Glomerular endothelial cell (primary cell): ENCODE data around the gene CNKSR3. TPM values are rescaled to one million over a fixed set of nuclear protein-coding genes. Genes with fewer than 3 reads are reported as not detected.

Experiments
- DNase-seq: peaks from one replicate; pipeline ENCODE4 v3.0.0-alpha.2; 2011; ENCODE audit warnings: low read depth, low spot score; ENCODE audit errors: extremely low read depth
- total RNA-seq: library from RNA; depleted of rRNA; stranded (reverse); fragments of >200 nt; gene quantifications from 2 replicates; pipeline ENCODE4 v1.2.3, GENCODE V29; 2015

Gene CNKSR3
- total RNA-seq, 1 donor from 2014 or later: 13.3 TPM

DNA sequence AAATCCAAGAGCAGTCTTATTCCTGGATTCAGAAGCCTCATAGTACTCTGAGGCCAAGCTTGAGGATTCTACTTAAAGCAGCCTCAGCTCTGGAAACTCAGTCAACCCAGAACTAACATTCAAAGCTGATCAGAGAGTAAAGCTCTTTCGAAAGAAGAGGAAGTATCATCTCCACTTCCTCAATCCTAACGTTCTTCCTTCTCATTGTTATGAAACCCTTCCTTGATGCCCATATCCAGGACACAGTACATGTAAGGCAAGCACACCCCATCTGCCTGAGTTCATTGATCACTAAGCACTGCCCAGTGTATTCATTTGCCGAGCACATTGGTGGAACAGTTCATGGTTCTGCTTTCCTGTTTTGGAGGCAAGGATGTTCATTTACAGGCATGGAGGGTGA, 153.8 kb downstream of the CNKSR3 start, which contains the start of gene IPCEF1:
Gene IPCEF1, minus strand, starts transcription at position 114 of the 400 bp plus-strand sequence. CDS start 90,856 bp downstream, outside the sequence.
- no peak for DNase-seq

DNA sequence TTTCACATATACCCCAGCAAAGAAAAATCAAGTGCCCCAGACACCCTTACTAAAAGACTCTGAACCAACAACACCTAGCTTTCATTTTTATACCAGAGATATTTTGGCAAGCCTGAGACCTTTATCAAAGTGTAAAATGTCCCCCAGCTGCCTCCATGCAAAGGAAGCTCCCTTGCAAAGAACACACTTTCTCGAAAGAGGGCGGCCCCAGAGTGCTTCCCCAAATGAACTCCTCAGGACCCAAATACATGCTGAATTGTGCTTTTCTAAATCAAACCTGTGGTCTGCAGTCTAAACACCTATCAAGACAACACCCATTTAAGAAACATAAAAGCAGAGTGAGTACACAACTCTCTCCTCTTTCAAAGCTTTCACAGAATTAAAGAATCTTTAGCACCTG, 154.4 kb downstream of the CNKSR3 start:
- DNase-seq: no peak

DNA sequence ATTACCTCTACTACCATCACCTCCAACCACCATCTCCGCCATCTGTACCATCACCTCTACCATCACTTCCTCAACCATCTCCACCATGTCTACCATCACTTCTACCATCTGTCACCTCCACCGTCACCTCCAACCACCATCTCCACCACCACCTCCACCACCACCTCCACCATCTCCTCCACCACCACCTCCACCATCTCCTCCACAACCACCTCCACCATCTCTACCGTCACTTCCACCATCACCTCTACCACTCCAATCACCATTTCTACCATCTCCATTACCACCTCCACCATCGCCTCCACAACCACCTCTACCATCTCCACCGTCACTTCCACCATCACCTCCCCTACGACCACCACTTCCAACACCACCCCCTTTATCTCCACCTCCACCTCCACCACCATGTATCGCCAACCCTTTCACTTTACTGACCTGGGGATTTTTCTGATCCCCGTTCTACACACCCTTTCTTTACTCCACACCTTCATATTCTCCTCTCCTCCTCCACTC, 156.2 kb downstream of the CNKSR3 start:
- no peak for DNase-seq

DNA sequence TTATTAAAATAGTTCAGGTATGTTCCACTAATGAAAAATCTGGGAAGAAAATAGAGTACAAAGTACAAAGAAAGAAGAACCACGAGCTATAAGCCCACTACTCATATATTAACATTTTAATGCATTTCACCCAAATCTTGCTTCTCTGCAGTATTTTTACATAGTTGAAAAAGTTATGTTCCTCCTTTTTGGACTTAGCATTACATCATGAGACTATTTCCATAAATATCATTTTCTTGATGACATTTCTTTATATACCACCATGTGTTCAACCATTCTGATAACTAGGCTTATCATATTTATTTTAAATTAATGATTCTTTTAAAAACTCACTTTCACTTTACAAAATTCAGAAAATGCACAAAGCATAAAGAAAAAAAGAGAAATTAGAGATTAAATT, 156.9 kb downstream of the CNKSR3 start:
- DNase-seq: no peak

DNA sequence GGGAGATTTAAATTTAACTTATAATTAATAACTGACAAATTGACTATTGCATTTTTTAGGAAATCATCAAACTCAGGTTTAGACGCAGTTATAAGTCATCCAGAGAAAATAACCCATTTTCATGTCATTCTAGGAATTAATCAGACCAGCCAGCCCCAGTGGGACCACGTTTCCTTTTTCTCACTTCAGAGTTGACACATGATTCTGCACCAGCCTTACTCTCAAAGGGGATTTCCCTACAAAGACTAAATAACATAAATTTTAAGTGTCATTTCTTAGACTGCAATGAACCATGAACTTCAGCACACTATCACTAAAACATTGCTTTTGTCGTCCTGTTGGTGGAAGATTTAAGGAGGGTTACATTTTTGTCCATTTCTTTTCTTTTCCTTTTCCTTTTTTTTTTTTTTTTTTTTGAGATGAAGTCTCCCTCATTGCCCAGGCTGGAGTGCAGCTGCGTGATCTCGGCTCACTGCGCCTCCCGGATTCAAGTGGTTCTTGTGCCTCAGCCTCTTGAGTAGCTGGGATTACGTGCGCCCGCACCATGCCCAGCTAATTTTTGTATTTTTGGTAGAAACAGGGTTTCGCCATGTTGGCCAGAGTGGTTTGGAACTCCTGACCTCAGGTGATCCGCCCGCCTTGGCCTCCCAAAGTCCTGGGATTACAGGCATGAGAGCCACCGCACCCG, 157.4 kb downstream of the CNKSR3 start:
- no peak for DNase-seq

DNA sequence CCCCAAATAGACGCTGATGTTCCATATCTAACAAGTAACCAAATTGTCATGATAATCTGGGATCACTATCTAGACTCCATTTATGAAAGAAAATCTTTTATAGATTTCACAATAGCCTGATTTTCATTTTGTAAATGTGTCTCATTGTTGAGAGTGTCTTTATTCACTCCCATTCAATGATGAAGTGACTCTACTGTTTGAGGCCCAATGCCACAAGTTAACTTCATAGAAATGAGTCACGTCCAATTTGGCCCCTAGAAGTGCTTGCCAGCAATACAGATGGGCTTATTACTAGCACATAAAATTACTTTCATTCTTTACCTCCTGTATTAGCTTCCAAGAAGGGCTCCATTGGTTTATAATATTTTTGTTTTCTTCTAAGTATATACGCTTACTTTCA, 160.2 kb downstream of the CNKSR3 start:
- no peak for DNase-seq

DNA sequence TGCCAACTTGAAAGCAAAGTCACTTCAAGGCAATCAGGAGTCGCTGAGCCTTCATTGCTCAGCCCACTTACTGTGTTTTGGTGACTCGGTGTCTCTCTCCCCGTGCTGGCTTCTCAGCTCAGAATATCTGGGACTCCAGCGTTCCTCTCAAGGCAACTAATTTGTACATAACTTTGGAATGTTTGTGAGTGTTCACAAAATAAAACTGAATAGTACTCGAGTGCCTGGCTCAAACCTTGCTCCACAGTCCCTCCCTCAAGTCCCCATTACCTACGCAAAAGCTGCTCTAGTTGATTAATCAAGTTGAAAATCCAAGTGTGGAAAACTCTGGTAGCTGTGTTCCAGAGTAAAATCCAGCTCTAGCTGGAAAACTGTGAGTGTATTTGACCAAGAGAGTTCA, 162.5 kb downstream of the CNKSR3 start:
- no peak for DNase-seq

DNA sequence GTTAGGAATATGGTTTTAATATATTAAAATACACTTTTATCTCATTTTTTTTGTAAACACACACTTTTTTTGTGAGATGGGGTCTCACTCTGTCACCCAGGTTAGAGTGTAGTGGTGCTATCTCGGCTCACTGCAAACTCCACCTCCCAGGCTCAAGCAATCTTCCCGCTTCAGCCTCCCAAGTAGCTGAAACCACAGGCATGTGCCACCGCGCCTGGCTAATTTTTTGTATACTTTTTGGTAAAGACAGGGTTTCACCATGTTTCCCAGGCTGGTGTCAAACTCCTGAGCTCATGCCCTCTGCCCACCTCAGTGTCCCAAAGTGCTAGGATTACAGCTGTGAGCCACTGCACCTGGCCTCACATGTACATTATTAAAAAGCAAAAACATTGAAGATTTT, 164.7 kb downstream of the CNKSR3 start:
- no peak for DNase-seq

DNA sequence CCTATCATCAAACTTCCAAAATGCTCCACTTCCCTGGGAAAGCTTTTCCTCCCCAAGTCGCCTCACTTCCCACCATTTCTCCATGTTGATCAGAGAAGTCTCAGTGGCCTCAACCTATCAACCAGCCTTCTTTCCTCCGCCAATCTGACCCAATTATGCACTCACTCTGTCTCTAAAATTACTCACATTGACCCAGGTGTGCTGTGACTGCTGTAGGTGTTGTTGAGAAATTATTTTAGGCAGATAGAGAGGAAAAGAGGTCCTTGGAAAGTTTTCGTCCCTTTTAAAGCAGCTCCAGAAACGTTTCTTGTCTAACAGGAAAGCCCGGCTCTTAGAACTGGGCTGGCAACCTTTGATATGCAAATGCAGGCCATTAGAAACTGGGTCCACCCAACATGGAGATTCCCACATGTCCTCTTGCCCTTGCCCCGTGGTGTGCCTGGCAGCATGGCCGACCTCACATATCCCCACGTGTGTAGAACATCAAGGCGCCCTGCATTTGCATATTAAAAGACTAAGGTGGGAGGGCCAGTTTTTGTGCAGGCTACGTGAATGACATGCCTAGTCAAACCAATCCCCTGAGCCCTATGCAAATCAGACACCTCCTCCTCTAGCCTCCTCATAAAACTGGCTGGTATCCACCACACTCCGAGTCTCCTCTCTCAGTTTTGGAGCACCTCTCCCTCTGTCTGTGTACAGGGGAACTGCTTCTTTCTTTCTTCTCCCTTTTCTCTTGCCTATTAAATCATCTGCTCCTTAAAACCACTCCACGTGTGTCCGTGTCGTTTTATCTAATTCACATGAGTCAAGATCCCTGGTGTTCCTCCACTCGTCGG, 166.8 kb downstream of the CNKSR3 start:
- DNase-seq: no peak

DNA sequence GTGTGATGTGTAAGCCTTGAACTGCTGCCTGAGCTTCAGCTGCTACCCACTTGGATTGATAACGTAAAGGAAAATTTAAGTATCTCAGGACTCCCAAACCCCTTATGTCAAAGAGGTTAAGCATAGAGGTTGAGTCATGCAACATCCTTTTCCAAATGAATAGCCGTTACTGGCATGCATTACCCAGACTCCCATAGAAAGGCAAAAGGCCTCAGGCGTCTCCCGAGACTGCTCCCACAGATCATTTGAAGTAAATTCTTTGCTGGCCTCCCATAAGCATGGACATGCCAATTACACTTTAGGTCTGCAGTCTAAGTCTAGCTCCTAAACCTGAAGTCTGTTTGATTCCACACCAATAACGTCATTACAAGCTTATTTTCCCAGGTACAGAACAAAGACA, 168.6 kb downstream of the CNKSR3 start:
- no peak for DNase-seq

DNA sequence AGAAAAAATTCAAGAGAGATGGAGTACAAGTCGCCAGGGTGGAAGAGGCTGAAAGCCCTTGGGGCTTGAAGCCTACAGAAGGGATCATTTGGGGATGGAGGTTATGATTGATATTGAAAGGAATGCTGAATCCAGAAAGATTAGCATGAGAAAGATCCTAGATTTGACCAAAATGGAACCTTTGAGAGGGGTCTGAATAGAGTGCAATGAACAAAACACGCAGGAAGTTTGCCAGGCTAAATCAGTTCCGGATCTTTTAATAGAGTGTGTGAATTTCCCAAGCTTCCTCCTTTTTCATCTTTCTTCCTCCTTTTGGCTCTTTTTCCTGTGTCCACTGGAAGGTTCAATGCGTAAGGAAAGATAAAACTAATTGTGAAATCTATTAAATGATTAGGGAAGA, 169.1 kb downstream of the CNKSR3 start:
- DNase-seq: no peak

Other genes with a start within 250 kb of the CNKSR3 start
- 0.05 and 1.9 TPM in 2 replicates for gene IPCEF1, start 153.9 kb downstream of the CNKSR3 start, total RNA-seq
- gene SCAF8, start 222.7 kb upstream of the CNKSR3 start, total RNA-seq: 24.7 and 32.6 TPM in 2 replicates